ENCODE measurements around the gene SLC2A11.
"Not testable (repeated sequence)": the region's sequence is repeated elsewhere in the genome, so short reads cannot be mapped to it uniquely, and the experiment has no call there.

The SLC2A11 gene

GRCh38 chr22:23892706-23893105, 35.0 kb downstream of the SLC2A11 start:
- DNase-seq: no peak

DNA sequence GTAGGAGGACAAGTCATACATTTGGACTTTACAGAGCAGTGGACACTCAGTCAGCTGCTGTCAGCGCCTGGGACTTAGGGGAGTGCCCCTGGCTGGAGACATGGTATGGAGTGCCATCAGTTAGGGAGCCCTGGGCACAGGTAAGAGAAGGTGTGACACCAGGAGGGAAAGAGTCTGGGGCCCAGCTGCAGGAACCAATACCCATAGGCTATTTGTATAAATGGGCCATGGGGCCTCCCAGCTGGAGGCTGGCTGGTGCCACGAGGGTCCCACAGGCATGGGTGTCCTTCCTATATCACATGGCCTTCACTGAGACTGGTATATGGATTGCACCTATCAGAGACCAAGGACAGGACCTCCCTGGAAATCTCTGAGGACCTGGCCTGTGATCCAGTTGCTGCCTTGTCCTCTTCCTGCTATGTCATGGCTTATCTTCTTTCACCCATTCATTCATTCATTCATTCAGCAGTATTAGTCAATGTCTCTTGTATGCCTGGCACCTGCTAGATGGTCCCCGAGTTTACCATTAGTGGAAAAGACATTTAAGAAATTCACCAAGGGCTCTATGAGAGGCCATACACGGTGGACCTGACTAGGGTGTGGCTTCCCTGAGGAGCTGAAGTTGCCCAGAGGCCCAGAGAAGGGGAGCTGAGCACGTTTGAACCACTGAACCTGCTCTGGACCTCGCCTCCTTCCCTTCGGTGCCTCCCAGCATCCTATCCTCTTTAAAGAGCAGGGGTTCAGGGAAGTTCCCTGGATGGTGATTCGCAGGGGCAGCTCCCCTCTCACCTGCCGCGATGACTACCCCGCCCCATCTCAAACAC, 35.7 kb downstream of the SLC2A11 start:
- DNase-seq: no peak

DNA sequence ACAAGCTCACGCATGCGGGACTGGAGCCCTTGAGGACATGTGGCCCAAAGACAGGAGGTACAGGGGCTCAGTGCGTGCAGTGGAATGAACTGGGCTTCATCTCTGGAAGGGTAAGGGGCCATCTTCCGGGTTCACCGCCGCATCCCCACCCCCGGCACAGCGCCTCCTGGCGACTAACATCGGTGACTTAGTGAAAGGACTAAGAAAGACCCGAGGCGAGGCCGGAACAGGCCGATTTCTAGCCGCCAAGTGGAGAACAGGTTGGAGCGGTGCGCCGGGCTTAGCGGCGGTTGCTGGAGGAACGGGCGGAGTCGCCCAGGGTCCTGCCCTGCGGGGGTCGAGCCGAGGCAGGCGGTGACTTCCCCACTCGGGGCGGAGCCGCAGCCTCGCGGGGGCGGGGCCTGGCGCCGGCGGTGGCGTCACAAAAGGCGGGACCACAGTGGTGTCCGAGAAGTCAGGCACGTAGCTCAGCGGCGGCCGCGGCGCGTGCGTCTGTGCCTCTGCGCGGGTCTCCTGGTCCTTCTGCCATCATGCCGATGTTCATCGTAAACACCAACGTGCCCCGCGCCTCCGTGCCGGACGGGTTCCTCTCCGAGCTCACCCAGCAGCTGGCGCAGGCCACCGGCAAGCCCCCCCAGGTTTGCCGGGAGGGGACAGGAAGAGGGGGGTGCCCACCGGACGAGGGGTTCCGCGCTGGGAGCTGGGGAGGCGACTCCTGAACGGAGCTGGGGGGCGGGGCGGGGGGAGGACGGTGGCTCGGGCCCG, 36.5 kb downstream of the SLC2A11 start, which contains the start of gene MIF:
MIF (plus strand) TSS at position 439 of the 765 bp plus-strand sequence; CDS start at position 531, 92 bp downstream.
- peak; percentile 94 for DNase-seq

GRCh38 chr22:23894710-23895598, 37.3 kb downstream of the SLC2A11 start:
- peak; percentile 90 for DNase-seq

DNA sequence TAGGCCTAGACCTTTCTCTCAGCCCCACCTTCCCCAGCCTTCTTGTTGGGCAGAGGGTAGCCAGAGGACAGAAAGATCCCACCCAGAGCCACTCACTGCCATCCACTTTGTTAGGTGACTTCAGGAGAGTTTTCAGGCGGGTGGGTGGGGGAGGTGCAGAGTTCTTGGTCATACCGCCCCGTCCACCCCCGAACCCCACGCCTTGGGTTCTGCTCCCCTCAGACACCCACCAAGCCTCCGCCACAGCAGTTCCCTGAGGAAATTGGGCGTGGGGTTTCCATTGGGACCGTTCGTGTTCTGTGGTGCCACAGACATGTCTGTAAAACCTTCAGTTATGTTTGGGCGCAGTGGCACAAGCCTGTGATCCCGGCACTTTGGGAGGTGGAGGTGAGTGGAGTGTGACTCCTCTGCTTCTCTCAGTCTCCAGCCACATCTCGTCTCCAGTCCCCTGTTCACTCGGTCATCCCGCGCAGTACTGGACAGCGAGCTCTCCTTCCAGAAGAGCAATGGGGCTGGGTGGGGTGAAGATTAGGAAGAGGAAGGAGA, 38.0 kb downstream of the SLC2A11 start:
- DNase-seq: no peak

- no peak for DNase-seq
Measured at GRCh38 chr22:23896166-23896522, 38.5 kb downstream of the SLC2A11 start.

DNA sequence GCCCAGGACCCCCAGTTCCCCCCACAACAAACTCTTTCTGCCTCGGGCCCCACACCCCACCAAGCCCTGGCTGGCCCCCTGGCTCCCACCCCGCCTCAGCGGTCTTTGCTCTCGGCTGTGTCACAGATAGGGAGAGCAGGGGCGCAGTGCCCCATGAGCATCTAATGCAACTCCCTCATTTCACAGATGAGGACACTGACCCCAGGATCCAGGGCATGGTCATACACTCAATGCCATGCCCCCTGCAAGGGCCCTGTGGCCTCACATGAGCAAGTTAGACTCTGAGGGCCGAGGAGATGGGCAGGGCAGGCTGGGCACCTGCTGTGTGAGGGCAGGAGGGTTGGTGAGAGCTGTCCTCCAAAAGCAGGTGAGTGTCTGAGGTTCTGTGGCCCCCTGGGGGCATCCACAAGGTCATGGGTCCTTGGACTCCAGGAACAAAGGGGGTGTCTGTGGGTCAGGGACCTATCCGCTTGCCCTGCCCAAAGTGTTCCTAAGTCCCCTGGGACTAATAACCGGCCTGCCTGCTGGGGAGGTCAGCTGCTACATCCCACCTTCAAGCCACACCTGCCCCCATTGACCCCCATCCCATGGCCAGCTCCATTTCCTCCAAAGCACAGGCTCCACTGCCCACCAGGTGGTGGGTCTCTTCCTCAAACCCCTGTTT, 39.0 kb downstream of the SLC2A11 start:
- no peak for DNase-seq

- no peak for DNase-seq
Measured at GRCh38 chr22:23897320-23897719, 39.6 kb downstream of the SLC2A11 start.

- DNase-seq: peak; percentile 90
Measured at GRCh38 chr22:23898006-23898974, 40.6 kb downstream of the SLC2A11 start.

DNA sequence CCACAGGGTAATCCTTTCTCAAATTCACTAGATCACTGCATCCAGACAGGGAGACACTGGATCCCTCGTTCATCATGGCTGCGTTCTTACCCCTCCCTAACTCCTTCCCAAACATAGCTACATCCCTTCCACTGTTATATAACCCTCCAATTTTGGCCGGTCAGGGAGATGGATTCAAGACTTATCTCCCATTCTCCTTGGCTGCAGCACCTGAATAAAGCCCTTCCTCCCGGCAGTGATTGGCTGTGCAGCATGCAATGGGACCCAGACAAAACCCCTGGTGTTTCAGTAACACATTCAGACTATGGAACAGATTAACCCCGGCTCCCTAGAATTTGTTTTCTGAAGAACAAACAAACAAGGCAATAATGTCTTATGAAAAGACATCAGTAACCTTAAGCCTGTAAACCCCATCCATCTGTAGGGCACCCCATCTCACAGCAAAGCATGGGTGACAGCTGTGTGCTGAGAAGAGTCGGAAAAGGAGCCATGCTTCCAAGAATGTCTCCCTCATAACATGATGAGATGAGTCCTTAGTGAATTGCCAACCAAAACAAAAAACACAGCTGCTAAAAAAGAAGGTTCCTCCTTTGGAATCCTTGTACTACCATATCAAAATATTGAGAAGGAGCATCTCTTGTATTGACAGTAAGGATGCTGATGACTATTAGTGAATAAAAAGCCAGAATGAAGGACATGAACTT, 41.5 kb downstream of the SLC2A11 start:
- no peak for DNase-seq

- not testable (repeated sequence) for DNase-seq
Measured at GRCh38 chr22:23900227-23900626, 42.6 kb downstream of the SLC2A11 start.

- no peak for DNase-seq
Measured at GRCh38 chr22:23901600-23901999, 43.9 kb downstream of the SLC2A11 start.

- no peak for DNase-seq
Measured at GRCh38 chr22:23903328-23903971, 45.8 kb downstream of the SLC2A11 start.

DNA sequence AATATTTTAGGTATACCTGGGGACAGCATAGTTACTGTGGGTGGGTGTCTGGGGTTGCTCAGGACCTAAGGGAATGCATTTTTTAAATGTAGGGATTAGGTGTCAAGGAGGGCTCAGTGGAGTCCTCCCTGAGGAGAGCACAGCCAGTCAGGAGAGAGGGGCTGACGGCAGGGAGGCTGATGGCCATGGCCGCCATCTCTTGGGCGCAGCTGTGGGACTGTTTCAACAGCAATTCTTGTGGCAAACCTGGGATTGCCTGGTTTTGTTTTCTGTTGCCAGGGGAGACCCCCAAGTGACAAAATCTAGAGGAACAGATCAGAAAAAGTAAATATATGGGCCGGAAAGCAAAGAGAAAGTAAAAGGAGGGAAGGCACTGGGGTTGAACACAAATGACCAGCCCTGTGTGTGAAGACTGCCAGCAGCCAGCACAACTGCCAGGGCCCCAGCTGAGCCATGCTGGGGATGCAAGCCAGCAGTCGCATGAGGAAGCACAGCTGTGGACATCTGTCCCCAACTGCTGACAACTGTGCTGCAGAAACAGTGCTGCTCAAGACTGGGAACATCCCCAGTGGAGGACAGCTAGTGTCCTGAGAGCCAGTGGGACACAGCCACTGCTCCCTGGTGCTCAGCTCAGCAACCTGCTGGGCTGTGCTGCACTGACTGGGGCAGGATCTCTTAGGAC, 47.0 kb downstream of the SLC2A11 start:
- no peak for DNase-seq

GRCh38 chr22:23906641-23907040, 49.0 kb downstream of the SLC2A11 start:
- DNase-seq: no peak

DNA sequence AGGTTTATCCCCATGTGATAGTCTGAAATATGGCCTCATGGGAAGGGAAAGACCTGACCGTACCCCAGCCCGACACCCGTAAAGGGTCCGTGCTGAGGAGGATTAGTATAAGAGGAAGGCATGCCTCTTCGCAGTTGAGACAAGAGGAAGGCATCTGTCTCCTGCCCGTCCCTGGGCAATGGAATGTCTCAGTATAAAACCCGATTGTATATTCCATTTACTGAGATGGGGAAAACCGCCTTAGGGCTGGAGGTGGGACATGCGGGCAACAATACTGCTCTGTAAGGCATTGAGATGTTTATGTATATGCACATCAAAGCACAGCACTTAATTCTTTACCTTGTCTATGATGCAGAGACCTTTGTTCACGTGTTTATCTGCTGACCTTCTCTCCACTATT, 49.7 kb downstream of the SLC2A11 start:
- not testable (repeated sequence) for DNase-seq

- no peak for DNase-seq
Measured at GRCh38 chr22:23908587-23909205, 51.0 kb downstream of the SLC2A11 start.

GRCh38 chr22:23909296-23909898, 51.7 kb downstream of the SLC2A11 start:
- DNase-seq: no peak
